Activated gamma-delta T cell (primary cell): Measurements from ENCODE around the gene SLAMF6.
"Not testable (repeated sequence)": the region's sequence is repeated elsewhere in the genome, so short reads cannot be mapped to it uniquely, and the experiment has no call there.

ENCODE experiments used
- DNase-seq: peaks from one replicate; lab custom pipeline; 2025; lab: John Stamatoyannopoulos, UW
- total RNA-seq, 2 donors: gene quantifications; one replicate each; lab custom pipeline; 2026; lab: John Stamatoyannopoulos, UW

The SLAMF6 gene
- total RNA-seq, result 106 to 119 reads per million in 2 donors

DNA sequence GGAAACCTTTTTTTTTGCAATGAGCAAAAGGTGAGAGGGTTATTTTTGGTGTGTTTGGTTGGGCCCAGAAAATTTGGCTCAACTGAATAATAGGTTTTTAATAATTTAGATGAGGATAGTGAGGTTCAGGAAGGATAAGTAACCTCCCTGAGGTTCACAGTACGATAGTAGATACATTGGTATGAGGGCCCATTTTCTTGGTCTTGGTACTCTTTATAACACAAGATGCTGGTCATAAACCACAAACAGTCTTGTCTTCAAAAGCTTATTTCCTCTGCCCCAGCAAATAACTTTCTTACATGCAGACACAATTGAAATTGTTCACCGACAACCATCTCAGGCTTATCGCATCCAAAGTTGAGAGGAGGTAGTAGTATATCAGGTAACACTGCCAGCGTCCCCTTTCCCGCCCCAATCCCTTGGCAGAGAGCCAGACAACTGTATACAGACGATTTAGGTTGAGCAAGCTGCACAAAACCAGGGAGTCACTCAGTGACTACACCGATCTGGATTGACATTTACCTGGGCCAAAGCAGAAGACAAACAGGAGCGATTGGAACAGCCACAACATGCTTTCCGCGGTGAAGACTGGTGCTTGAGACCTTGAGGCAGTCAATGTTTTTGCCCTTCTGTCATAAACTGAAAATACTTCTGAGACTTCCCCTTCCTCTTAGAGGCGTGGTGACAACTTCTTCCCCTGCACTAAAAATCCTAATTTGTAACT, at the start of gene SLAMF6:
SLAMF6 (minus strand) TSS at position 634 of the 724 bp plus-strand sequence; CDS start at position 571, 63 bp downstream.
- DNase-seq, result no peak

DNA sequence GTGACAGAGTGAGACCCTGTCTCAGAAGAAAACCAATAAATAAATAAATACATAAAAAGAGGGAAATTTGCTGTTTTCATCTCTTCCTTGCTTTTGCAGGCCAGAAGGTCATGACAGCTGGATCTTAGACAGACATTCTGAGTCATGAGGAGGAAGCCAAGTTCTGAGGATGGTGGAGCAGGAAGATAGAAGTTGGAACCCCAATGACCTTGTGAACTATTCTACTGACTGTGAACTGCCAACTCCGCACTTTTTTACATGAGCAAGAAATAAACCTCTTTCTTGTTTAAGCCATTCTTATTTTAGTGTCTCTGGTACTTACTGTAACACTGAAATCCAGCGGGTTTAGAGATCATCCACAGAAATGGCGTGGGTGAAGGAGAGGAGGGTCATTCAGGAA, 47.8 kb upstream of the SLAMF6 start:
- no peak for DNase-seq

GRCh38 chr1:160569806-160570205, 46.8 kb upstream of the SLAMF6 start:
- DNase-seq, result no peak

DNA sequence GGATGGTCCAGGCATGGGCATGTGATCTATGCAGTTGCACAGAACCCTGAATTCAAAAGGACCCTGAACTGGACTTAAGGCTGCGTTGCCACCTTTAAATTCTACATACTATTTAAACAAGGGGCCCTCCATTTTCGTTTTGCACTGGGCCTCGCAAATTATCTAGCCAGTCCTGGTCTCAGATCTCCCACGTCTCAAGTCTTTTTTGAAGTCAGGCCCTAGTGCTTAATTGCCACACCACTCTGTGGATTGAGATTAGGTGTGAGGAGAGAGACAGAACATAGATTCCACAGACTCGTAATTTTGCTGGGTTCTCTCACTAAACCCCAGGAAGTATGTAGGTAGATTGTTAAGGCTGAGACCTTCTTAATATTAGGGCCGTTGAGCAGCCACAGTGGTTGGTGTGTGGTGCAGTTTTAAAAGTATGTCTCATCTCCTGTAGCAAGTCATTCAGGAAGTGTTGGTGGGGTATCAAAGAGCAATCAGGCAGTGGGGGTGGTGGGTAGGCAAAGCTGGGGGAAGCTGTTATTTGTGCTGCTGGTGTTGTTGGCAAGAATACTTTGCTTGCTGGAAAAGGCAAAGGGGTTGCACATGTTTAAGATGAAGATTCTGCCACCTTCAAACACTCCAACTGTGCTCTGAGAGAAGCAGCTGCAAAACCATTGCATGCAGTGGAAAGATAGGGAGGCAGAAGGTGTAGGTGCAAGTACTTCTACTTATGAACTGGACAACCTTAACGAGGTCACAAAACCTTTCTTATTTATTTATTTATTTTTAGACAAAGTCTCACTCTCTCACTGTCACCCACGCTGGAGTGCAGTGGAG, 45.0 kb upstream of the SLAMF6 start:
- DNase-seq, result no peak

DNA sequence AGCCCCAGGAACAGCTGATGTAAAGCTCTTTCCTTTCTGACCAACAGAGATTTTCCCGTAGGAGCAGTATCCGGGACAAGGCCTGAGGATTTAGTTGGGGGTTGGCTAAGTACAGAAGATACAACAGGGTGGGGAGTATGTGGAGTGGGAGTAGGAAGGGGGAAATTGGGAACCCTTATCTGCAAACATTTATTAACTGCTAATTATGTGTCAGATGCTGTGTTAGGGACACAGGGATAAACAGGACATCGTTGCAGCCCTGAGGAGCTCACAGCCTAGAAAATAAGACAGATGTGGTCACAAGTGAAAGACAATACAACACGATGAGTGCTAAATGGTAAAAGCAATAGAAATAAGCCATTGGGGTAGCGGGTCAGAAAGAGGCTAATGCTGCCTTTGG, 44.3 kb upstream of the SLAMF6 start:
- no peak for DNase-seq

DNA sequence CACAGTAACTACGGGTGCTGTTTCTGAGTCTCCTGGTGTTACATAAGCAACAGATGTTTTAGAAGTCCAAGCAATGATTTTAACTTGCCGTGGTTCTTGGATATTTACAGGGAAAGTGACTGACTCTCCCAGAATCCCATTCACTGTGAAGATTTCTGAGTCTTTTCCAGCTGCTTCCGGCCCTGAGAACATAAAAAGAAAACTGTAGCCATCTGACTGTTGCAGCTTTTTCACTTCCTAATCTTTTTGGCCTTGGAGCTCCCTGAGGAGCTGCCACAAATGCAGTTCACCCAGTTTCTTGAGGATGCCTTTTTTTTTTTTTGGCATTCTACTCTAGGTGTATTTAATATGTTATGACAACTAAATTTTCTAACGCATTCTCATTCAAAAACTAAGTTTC, 42.5 kb upstream of the SLAMF6 start:
- no peak for DNase-seq

DNA sequence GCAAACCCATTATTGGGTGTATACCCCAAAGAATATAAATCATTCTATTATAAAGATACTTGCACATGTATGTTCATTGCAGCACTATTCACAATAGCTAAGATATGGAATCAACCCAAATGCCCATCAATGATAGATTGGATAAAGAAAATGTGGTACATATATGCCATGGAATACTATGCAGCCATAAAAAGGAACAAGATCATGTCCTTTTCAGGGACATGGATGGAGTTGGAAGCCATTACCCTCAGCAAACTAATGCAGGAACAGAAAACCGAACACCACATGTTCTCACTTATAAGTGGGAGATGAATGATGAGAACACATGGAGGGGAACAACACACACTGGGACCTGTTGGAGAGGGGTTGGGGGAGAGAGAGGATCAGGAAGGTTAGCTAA, 40.2 kb upstream of the SLAMF6 start:
- not testable (repeated sequence) for DNase-seq

- not testable (repeated sequence) for DNase-seq
These were observed 39.7 kb upstream of the SLAMF6 start for GRCh38 chr1:160562745-160563144.

- no peak for DNase-seq
These were observed 37.8 kb upstream of the SLAMF6 start for GRCh38 chr1:160560806-160561205.

GRCh38 chr1:160560045-160560705, 37.1 kb upstream of the SLAMF6 start:
- no peak for DNase-seq

GRCh38 chr1:160559437-160559836, 36.4 kb upstream of the SLAMF6 start:
- DNase-seq, result not testable (repeated sequence)

- DNase-seq, result no peak
These were observed 35.8 kb upstream of the SLAMF6 start for GRCh38 chr1:160558660-160559380.

- no peak for DNase-seq
These were observed 30.7 kb upstream of the SLAMF6 start for GRCh38 chr1:160553778-160554177.

- DNase-seq, result no peak
These were observed 29.4 kb upstream of the SLAMF6 start for GRCh38 chr1:160552425-160552824.

DNA sequence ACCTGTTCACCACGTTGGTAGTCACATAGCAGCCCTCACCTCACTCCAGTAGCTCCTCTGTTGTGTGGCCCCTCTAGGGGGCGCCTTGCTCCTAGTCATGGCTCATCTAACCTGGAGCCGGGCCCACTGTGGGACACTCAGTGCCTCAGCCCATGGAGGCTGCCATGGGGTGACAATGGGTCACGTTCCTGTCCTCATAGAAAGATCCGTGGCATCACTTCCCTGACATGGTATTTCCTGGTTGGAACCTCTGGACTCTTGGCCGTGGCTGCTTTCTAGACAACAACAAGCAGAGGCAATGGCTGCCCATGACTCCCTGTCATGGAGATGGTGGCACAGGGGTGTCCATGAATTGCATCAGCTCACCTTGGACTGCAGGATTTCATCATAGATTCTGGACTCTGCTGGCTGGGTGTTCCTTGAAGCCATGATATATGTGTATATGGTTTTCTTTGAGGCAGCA, 27.5 kb upstream of the SLAMF6 start:
- DNase-seq, result no peak

- DNase-seq, result no peak
These were observed 26.6 kb upstream of the SLAMF6 start for GRCh38 chr1:160549665-160550006.

- DNase-seq, result no peak
These were observed 26.1 kb upstream of the SLAMF6 start for GRCh38 chr1:160548960-160549664.

- no peak for DNase-seq
These were observed 25.1 kb upstream of the SLAMF6 start for GRCh38 chr1:160548183-160548582.

DNA sequence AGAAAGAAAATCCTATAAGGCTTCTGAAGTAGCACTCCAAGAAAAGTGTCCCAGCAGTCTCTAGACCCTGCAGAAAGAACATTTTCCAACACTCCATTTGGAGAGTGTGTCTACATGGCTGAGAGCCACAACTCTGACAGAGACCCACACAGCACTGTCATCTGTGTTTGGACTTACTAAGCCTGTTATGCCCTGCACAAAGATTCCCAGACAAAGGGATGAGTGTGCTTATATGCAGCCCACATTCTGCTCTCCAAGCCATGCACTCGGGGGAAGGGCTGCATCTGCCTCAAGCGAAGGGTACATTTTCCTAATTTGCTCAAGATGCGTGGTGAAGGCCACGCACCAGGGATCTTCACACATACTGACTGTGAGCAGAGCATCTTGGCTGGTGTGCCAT, 24.4 kb upstream of the SLAMF6 start:
- no peak for DNase-seq

DNA sequence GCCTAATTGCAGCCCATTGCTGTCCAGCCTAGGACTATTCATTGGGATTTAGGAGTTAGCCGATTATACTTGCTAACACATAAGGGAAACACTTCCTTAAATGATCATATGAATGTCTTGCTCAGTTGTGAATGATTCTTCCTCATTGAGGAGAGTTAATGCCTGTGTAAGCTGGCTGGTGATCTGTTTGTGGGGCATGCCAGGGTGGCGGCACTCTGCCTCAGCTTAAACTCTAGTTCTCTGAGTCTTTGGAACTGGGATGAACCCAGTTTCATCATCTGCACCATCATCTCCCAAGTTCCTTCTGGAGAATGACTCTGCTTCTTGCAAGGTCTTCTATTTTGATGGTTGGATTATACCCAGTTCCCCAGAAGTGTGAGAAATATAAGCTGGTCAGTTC, 23.9 kb upstream of the SLAMF6 start:
- no peak for DNase-seq

DNA sequence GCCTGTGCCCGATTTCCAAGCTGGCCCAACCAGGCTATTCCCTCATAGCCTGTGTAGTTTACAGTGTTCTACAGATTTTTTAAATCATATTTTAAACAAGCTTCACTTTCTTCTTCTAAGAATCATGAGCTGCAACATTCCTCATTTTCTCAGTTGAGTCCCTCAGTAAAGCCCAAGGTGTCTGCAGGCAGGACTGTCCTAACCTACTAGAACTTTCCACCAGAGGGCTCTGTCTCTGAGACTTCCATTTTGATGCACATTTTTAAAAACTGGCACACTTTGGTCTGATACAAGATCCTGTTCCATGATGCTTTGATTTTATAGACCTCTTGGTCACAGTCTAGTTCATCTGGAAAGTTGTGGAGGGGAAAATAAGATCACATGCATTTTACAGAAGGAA, 21.6 kb upstream of the SLAMF6 start:
- no peak for DNase-seq
